Erythroblast (primary cell): ENCODE data around the gene PLA2G10.
"Not testable (repeated sequence)": the region's sequence is repeated elsewhere in the genome, so short reads cannot be mapped to it uniquely, and the experiment has no call there.

Source experiments
- GATA1 ChIP-seq: IDR thresholded peaks from 2 replicates; pipeline ENCODE4 v1.6.1; 2011; ENCODE audit warnings: low read depth, mild to moderate bottlenecking, control low read depth, low read length, moderate library complexity
- POLR2A ChIP-seq: IDR thresholded peaks from 2 replicates; pipeline ENCODE4 v1.6.1; 2011; ENCODE audit warnings: mild to moderate bottlenecking, low read length

DNA sequence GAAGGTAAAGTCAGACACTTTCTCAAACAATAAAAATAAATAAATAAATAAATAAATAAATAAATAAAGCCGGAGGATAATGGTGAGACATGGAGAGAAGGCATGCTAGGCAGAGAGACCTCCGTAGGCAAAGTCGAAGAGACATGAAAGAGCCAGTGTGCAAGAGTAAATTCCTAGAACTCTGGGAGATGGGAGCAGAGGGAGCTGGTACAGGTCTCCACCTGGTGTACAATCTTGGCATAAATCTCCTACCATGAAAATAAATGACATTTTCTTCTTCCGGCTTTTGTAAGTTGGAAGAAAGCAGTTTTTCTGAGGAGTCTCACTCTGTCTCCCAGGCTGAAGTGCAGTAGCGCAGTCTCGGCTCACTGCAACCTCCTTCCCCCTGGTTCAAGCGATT lies 7.8 kb upstream of the PLA2G10 start:
- not testable (repeated sequence) for TF ChIP-seq POLR2A, GATA1
